Liver (tissue), 9 donors: ENCODE data around the gene TRIM21. TPM values are rescaled to one million over a fixed set of nuclear protein-coding genes. Genes with fewer than 3 reads are reported as not detected.

Source experiments
- DNase-seq: peaks from one replicate; pipeline ENCODE4 v3.0.0-alpha.2; 2017; ENCODE audit warnings: low spot score
- H3K27ac ChIP-seq, 2 donors: one replicate each; pipeline ENCODE4 v1.7.0; 2013; ENCODE audit warnings: inconsistent platforms in 2 of 2, low read length in 2 of 2, control low read depth in 1 of 2, low read depth in 1 of 2, mild to moderate bottlenecking in 1 of 2
- H3K27me3 ChIP-seq, 4 donors: one replicate each; pipeline versions ENCODE4 v1.6.1 to v1.7.0; 2013; ENCODE audit warnings: low read length in 3 of 4, inconsistent platforms in 1 of 4, mild to moderate bottlenecking in 1 of 4, moderate library complexity in 1 of 4; ENCODE audit not compliant: control insufficient read depth in 4 of 4, insufficient read depth in 4 of 4
- H3K36me3 ChIP-seq, 4 donors: one replicate each; pipeline versions ENCODE4 v1.6.1 to v1.7.0; 2013; ENCODE audit warnings: low read length in 3 of 4, mild to moderate bottlenecking in 3 of 4, low read depth in 1 of 4, moderate library complexity in 1 of 4; ENCODE audit not compliant: control insufficient read depth in 4 of 4, insufficient read depth in 3 of 4
- H3K4me1 ChIP-seq, 4 donors: one replicate each; pipeline versions ENCODE4 v1.6.1 to v1.7.0; 2013; ENCODE audit warnings: low read length in 3 of 4, mild to moderate bottlenecking in 3 of 4, moderate library complexity in 1 of 4; ENCODE audit not compliant: control insufficient read depth in 4 of 4, insufficient read depth in 4 of 4
- H3K4me3 ChIP-seq, 3 donors: one replicate each; pipeline versions ENCODE4 v1.6.1 to v1.7.0; 2013; ENCODE audit warnings: low read length in 3 of 3, control low read depth in 1 of 3, low read depth in 1 of 3, mild to moderate bottlenecking in 1 of 3
- H3K9ac ChIP-seq, 2 donors: one replicate each; pipeline ENCODE4 v1.7.0; 2013; ENCODE audit warnings: low read length in 2 of 2, mild to moderate bottlenecking in 2 of 2, moderate library complexity in 2 of 2, control low read depth in 1 of 2, low read depth in 1 of 2
- H3K9me3 ChIP-seq, 4 donors: one replicate each; pipeline versions ENCODE4 v1.6.1 to v1.7.0; 2013; ENCODE audit warnings: low read length in 3 of 4; ENCODE audit not compliant: control insufficient read depth in 4 of 4
- EGR1 ChIP-seq, 2 donors: IDR thresholded peaks; 2 replicates each; pipeline ENCODE4 v1.6.1; 2016 to 2018; ENCODE audit warnings: antibody characterized with exemption in 2 of 2, low read depth in 2 of 2
- FOXA1 ChIP-seq: IDR thresholded peaks from 2 replicates; pipeline ENCODE4 v1.6.1; 2016; ENCODE audit warnings: antibody characterized with exemption
- FOXA2 ChIP-seq: IDR thresholded peaks from 2 replicates; pipeline ENCODE4 v1.6.1; 2016; ENCODE audit warnings: antibody characterized with exemption
- GABPA ChIP-seq, 2 donors: IDR thresholded peaks in 1 of 2; conservative IDR thresholded peaks in 1 of 2; 2 replicates each; pipeline ENCODE4 v1.6.1; 2016; ENCODE audit warnings: antibody characterized with exemption in 2 of 2, mild to moderate bottlenecking in 1 of 2, moderate library complexity in 1 of 2
- HNF4A ChIP-seq, 2 donors: conservative IDR thresholded peaks; 2 replicates each; pipeline ENCODE4 v1.6.1; 2016; ENCODE audit warnings: antibody characterized with exemption in 2 of 2, mild to moderate bottlenecking in 2 of 2
- HNF4G ChIP-seq: IDR thresholded peaks from 2 replicates; pipeline ENCODE4 v1.6.1; 2016; ENCODE audit warnings: antibody characterized with exemption
- JUND ChIP-seq, 2 donors: IDR thresholded peaks; 2 replicates each; pipeline ENCODE4 v1.6.1; 2016; ENCODE audit warnings: antibody characterized with exemption in 2 of 2
- NR2F2 ChIP-seq: IDR thresholded peaks from 2 replicates; pipeline ENCODE4 v1.6.1; 2016; ENCODE audit warnings: antibody characterized with exemption
- RAD21 ChIP-seq, 2 donors: IDR thresholded peaks; 2 replicates each; pipeline ENCODE4 v1.6.1; 2016; ENCODE audit warnings: antibody characterized with exemption in 2 of 2, mild to moderate bottlenecking in 2 of 2
- RXRA ChIP-seq, 2 donors: IDR thresholded peaks; 2 replicates each; pipeline ENCODE4 v1.6.1; 2017 to 2018; ENCODE audit warnings: antibody characterized with exemption in 2 of 2, mild to moderate bottlenecking in 1 of 2
- SP1 ChIP-seq: IDR thresholded peaks from 2 replicates; pipeline ENCODE4 v1.6.1; 2018; ENCODE audit warnings: antibody characterized with exemption, mild to moderate bottlenecking
- TAF1 ChIP-seq: conservative IDR thresholded peaks from 2 replicates; pipeline ENCODE4 v1.6.1; 2016; ENCODE audit warnings: antibody characterized with exemption, mild to moderate bottlenecking
- YY1 ChIP-seq: IDR thresholded peaks from 2 replicates; pipeline ENCODE4 v1.6.1; 2016; ENCODE audit warnings: antibody characterized with exemption, mild to moderate bottlenecking
- WGBS: extraction: QIAGEN DNeasy Blood & Tissue Kit; methylation state at CpG from one replicate; pipeline ENCODE4 v1.1.7; 2013; 5-methylcytosine and 5-hydroxymethylcytosine counted together
- polyA plus RNA-seq, 2 donors: library from polyadenylated mRNA; stranded (reverse) in 1 of 2; unstranded in 1 of 2; fragments of 200-250 nt in 1 of 2; fragments of >200 nt in 1 of 2; fragmentation: Nextera tagmentation in 1 of 2; extraction: Ambion mirVana in 1 of 2; gene quantifications; one replicate each; pipeline versions ENCODE4 v1.2.1 to v1.2.3, GENCODE V29; 2013 to 2015
- total RNA-seq, 2 donors: library from RNA; depleted of rRNA; stranded (reverse); fragments of >200 nt; gene quantifications; one replicate each; pipeline ENCODE4 v1.2.3, GENCODE V29; 2014
- TF ChIP-seq, protein P1 (sequence below): IDR thresholded peaks from 2 replicates; pipeline ENCODE4 v1.6.1; 2016; ENCODE audit warnings: antibody characterized with exemption, mild to moderate bottlenecking
- TF ChIP-seq, protein P2 (sequence below): fragments of 150-350 bp; IDR thresholded peaks from 2 replicates; pipeline ENCODE4 v1.5.1; 2017; ENCODE audit warnings: improper control_type of control experiment, low read depth, low read length; ENCODE audit not compliant: missing input control
- TF ChIP-seq, protein P3 (sequence below): IDR thresholded peaks from 2 replicates; pipeline ENCODE4 v1.6.1; 2016; ENCODE audit warnings: antibody characterized with exemption
- TF ChIP-seq, protein P4 (sequence below): IDR thresholded peaks from 2 replicates; pipeline ENCODE4 v1.6.1; 2016; ENCODE audit warnings: antibody characterized with exemption
- TF ChIP-seq, protein P5 (sequence below): IDR thresholded peaks from 2 replicates; pipeline ENCODE4 v1.6.1; 2016; ENCODE audit warnings: antibody characterized with exemption
- donor health status: healthy.
- donor health status: healthy.
- donor health status: healthy.
- donor health status: healthy.
- donor health status: healthy.

The TRIM21 gene
- total and polyA plus RNA-seq, 4 donors, result 8.0 to 14.9 (median 12.4) TPM

DNA sequence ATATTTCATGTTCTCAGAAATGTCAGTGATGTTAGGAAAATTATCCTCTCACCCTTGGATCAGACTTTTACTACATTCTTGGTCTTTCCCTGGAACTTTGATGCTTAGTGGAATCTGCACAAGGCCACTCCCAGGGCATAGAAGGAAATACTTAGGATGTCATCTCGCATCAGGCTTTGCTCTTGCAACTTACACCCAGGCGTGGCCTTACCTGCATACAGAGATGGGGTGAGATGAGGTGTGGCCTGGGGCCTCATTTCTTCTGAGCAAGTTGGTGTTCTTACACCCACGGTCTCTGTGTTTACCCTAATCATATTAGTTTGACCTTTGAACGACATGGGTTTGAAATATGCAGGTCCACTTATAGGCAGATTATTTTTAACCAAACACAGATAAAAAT lies 36.5 kb upstream of the TRIM21 start:
- Histone ChIP-seq H3K27me3 (no peaks in the 10 kb centered on the region), H3K4me1 (no peaks in the 10 kb centered on the region), H3K9me3 (no peaks in the 10 kb centered on the region), H3K36me3 (no peaks in the 10 kb centered on the region), H3K27ac (no peak overlapping the region), H3K4me3 (no peak overlapping the region), H3K9ac (no peak overlapping the region)
- TF ChIP-seq HNF4G, result no peak
- TF ChIP-seq, protein P1, sequence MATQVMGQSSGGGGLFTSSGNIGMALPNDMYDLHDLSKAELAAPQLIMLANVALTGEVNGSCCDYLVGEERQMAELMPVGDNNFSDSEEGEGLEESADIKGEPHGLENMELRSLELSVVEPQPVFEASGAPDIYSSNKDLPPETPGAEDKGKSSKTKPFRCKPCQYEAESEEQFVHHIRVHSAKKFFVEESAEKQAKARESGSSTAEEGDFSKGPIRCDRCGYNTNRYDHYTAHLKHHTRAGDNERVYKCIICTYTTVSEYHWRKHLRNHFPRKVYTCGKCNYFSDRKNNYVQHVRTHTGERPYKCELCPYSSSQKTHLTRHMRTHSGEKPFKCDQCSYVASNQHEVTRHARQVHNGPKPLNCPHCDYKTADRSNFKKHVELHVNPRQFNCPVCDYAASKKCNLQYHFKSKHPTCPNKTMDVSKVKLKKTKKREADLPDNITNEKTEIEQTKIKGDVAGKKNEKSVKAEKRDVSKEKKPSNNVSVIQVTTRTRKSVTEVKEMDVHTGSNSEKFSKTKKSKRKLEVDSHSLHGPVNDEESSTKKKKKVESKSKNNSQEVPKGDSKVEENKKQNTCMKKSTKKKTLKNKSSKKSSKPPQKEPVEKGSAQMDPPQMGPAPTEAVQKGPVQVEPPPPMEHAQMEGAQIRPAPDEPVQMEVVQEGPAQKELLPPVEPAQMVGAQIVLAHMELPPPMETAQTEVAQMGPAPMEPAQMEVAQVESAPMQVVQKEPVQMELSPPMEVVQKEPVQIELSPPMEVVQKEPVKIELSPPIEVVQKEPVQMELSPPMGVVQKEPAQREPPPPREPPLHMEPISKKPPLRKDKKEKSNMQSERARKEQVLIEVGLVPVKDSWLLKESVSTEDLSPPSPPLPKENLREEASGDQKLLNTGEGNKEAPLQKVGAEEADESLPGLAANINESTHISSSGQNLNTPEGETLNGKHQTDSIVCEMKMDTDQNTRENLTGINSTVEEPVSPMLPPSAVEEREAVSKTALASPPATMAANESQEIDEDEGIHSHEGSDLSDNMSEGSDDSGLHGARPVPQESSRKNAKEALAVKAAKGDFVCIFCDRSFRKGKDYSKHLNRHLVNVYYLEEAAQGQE, result no peak
- TF ChIP-seq FOXA2, result no peak
- TF ChIP-seq RAD21 (IDR thresholded peaks at IDR 0.05), result no peak
- TF ChIP-seq YY1, result no peak
- TF ChIP-seq, protein P2, sequence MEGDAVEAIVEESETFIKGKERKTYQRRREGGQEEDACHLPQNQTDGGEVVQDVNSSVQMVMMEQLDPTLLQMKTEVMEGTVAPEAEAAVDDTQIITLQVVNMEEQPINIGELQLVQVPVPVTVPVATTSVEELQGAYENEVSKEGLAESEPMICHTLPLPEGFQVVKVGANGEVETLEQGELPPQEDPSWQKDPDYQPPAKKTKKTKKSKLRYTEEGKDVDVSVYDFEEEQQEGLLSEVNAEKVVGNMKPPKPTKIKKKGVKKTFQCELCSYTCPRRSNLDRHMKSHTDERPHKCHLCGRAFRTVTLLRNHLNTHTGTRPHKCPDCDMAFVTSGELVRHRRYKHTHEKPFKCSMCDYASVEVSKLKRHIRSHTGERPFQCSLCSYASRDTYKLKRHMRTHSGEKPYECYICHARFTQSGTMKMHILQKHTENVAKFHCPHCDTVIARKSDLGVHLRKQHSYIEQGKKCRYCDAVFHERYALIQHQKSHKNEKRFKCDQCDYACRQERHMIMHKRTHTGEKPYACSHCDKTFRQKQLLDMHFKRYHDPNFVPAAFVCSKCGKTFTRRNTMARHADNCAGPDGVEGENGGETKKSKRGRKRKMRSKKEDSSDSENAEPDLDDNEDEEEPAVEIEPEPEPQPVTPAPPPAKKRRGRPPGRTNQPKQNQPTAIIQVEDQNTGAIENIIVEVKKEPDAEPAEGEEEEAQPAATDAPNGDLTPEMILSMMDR, result no peak
- TF ChIP-seq FOXA1, result no peak
- no peak for TF ChIP-seq HNF4A (conservative IDR thresholded peaks at IDR 0.05)
- TF ChIP-seq GABPA (IDR thresholded peaks at IDR 0.05 in 1 of 2, conservative IDR thresholded peaks at IDR 0.05 in 1 of 2), result no peak
- TF ChIP-seq, protein P3, sequence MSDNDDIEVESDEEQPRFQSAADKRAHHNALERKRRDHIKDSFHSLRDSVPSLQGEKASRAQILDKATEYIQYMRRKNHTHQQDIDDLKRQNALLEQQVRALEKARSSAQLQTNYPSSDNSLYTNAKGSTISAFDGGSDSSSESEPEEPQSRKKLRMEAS, result no peak
- TF ChIP-seq, protein P4, sequence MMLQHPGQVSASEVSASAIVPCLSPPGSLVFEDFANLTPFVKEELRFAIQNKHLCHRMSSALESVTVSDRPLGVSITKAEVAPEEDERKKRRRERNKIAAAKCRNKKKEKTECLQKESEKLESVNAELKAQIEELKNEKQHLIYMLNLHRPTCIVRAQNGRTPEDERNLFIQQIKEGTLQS, result no peak
- no peak for TF ChIP-seq JUND (IDR thresholded peaks at IDR 0.05)
- TF ChIP-seq EGR1 (IDR thresholded peaks at IDR 0.05; ENCODE audit: low read depth in 2 of 2), result no peak
- TF ChIP-seq SP1, result no peak
- TF ChIP-seq, protein P5, sequence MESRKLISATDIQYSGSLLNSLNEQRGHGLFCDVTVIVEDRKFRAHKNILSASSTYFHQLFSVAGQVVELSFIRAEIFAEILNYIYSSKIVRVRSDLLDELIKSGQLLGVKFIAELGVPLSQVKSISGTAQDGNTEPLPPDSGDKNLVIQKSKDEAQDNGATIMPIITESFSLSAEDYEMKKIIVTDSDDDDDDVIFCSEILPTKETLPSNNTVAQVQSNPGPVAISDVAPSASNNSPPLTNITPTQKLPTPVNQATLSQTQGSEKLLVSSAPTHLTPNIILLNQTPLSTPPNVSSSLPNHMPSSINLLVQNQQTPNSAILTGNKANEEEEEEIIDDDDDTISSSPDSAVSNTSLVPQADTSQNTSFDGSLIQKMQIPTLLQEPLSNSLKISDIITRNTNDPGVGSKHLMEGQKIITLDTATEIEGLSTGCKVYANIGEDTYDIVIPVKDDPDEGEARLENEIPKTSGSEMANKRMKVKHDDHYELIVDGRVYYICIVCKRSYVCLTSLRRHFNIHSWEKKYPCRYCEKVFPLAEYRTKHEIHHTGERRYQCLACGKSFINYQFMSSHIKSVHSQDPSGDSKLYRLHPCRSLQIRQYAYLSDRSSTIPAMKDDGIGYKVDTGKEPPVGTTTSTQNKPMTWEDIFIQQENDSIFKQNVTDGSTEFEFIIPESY, result no peak
- TF ChIP-seq TAF1, result no peak
- TF ChIP-seq NR2F2, result no peak
- DNase-seq, result no peak
- 60% methylated on average over 4 of the region's 4 CpGs for WGBS

DNA sequence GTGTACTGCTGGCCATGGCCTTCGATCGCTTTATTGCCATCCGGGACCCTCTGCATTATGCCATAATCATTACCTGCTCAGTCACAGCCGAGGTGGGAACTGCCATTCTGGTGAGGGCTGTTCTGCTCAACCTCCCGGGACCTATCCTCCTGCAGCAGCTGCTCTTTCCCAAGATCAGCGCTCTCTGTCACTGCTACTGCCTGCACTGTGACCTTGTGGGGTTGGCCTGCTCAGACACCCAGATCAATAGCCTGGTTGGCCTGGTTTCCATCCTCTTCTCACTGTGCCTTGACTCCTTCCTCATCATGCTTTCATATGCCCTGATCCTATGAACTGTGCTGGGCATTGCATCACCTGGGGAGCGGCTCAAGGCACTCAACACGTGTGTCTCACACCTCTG lies 24.9 kb upstream of the TRIM21 start:
- no peak for DNase-seq
- no peaks in the 10 kb centered on the region for H3K4me1 ChIP-seq
- TF ChIP-seq GABPA (IDR thresholded peaks at IDR 0.05 in 1 of 2, conservative IDR thresholded peaks at IDR 0.05 in 1 of 2) (no peak), HNF4A (conservative IDR thresholded peaks at IDR 0.05) (no peak), RXRA (IDR thresholded peaks at IDR 0.05) (no peak), NR2F2 (no peak), JUND (IDR thresholded peaks at IDR 0.05) (no peak), SP1 (no peak)
- TF ChIP-seq, protein P4, result no peak
- TF ChIP-seq, protein P1, result no peak
- TF ChIP-seq, protein P2, result no peak

More for the DNA sequence above, 24.9 kb upstream of the TRIM21 start:
- H3K4me3 ChIP-seq, result no peak overlapping the region
- no peaks in the 10 kb centered on the region for H3K27me3 ChIP-seq
- no peak overlapping the region for H3K27ac ChIP-seq
- H3K36me3 ChIP-seq, result no peaks in the 10 kb centered on the region
- WGBS, result 77% methylated on average over 8 of the region's 8 CpGs
- no peak overlapping the region for H3K9ac ChIP-seq
- H3K9me3 ChIP-seq, result no peaks in the 10 kb centered on the region
